Stomach smooth muscle (tissue), 2 donors: ENCODE data around the gene DDC.

Experiments used
- H3K27ac ChIP-seq: one replicate; pipeline ENCODE4 v1.7.0; 2013; ENCODE audit warnings: mild to moderate bottlenecking, low read length, inconsistent platforms
- H3K27me3 ChIP-seq, 2 donors: one replicate each; pipeline ENCODE4 v1.7.0; 2013; ENCODE audit warnings: low read length in 2 of 2; ENCODE audit not compliant: insufficient read depth in 2 of 2, control insufficient read depth in 1 of 2
- H3K36me3 ChIP-seq, 2 donors: one replicate each; pipeline ENCODE4 v1.7.0; 2013; ENCODE audit warnings: low read length in 2 of 2; ENCODE audit not compliant: control insufficient read depth in 2 of 2, insufficient read depth in 2 of 2
- H3K4me1 ChIP-seq: one replicate; pipeline ENCODE4 v1.7.0; 2013; ENCODE audit warnings: low read length; ENCODE audit not compliant: control insufficient read depth, insufficient read depth
- H3K4me3 ChIP-seq, 2 donors: one replicate each; pipeline ENCODE4 v1.7.0; 2013; ENCODE audit warnings: low read length in 2 of 2
- H3K9ac ChIP-seq, 2 donors: one replicate each; pipeline ENCODE4 v1.7.0; 2013; ENCODE audit warnings: low read length in 2 of 2, mild to moderate bottlenecking in 1 of 2
- H3K9me3 ChIP-seq, 2 donors: one replicate each; pipeline ENCODE4 v1.7.0; 2013; ENCODE audit warnings: low read length in 2 of 2; ENCODE audit not compliant: control insufficient read depth in 2 of 2
- donor health status: healthy.
- donor health status: Pancreatic carcinoma.

DDC gene

DNA sequence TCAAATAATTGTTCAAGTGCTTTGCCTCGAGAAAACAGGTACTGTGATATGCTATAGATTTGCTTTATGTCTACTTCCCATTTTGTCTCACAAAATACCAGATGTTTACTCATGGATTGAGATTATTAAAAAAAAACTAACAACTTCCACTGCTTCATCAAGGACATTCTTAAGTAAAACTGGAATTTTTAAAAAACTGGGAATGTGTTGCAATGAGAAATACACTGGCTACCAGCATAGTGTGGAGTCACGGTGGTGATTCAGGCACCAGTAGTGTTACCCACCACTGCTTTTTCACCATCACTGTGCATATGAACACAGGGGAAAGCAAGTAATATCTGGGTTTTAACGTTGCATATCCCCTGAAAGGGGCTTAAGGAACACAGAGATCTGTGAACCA, 136.3 kb downstream of the DDC start:
- no peaks in the 10 kb centered on the region for H3K27me3 ChIP-seq
- no peaks in the 10 kb centered on the region for H3K36me3 ChIP-seq
- no peak overlapping the region for H3K4me3 ChIP-seq
- no peaks in the 10 kb centered on the region for H3K4me1 ChIP-seq
- no peaks in the 10 kb centered on the region for H3K9me3 ChIP-seq
- H3K27ac ChIP-seq, result no peak overlapping the region
- H3K9ac ChIP-seq, result no peak overlapping the region

DNA sequence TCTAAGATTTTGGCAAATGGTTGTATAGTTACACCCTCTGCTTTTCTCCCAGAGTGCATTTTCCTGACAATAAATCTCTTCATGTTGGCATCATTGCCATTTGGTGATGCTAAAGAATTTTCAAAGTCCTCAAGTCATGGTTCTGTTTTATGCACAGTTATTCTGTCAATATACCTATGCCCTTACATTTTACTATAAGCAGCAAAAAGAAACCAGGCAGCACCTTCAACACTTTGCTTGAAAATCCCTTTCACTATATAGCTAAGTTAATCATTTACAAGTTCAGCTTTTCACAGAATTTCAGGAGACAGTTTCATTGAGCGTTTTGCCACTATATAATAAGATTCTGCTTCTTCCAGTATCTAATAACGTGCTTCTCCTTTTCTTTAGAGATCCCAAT, 137.7 kb downstream of the DDC start:
- Histone ChIP-seq H3K27me3 (no peaks in the 10 kb centered on the region), H3K27ac (no peak overlapping the region), H3K4me3 (no peak overlapping the region), H3K36me3 (no peaks in the 10 kb centered on the region), H3K9ac (no peak overlapping the region), H3K9me3 (no peaks in the 10 kb centered on the region), H3K4me1 (no peaks in the 10 kb centered on the region)

DNA sequence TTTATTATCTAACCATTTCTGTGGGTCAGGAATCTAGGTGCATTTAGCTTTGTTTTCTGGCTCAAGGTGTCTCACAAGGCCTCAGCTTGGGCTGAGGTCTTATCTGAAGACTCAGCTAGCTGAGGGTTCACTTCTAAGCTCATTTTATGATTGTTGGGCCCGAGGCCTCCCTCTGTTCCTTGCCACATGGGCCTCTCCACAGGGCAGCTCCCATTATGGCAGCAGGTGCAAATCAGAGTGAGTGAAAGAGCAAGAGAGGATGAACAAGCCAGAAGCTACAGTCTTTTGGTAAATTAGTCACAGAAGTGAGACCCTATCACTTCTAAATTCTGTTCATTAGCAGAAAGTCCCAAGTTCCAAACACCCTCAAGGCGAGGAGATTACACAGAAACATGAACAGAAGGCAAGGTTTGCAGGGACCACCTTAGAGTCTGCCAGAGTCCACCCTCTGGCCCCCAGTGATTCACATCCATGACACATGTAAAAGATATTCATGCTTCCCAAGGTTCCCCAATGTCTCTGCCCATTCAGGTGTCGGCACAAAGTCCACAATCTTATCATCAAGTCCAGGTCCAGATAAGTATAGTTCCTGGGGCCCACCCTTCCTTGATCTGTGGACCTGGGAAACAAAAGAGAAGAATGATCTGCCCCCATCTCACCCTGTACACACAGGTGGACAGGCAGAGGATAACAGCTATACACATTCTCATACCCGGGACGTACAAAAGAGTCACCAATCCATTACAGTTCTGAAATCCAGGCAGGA, 138.7 kb downstream of the DDC start:
- no peaks in the 10 kb centered on the region for H3K4me1 ChIP-seq
- H3K9ac ChIP-seq, result no peak overlapping the region
- no peak overlapping the region for H3K27ac ChIP-seq
- no peaks in the 10 kb centered on the region for H3K27me3 ChIP-seq
- H3K9me3 ChIP-seq, result no peaks in the 10 kb centered on the region
- H3K4me3 ChIP-seq, result no peak overlapping the region
- H3K36me3 ChIP-seq, result no peaks in the 10 kb centered on the region

DNA sequence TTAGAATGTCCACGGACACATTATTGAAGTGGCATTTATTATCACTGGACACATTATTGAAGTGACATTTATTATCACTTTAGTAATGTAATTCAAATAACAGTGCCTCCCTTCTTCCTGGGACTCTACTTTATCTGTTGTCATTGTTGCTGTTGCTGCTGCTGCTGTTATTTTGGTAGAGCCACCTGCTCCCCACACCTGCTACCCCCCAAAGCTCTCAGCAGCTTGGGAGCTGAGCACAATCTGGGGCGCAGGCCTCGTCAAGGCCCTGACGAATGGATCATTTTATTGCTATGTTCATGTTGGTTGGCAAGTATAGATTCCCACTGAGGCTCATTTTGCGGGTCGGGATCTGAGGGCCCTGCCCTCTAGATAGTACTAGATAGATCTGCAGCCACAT, 139.9 kb downstream of the DDC start:
- Histone ChIP-seq H3K4me1 (no peaks in the 10 kb centered on the region), H3K36me3 (no peaks in the 10 kb centered on the region), H3K9me3 (no peaks in the 10 kb centered on the region), H3K9ac (no peak overlapping the region), H3K4me3 (no peak overlapping the region), H3K27me3 (no peaks in the 10 kb centered on the region), H3K27ac (no peak overlapping the region)

DNA sequence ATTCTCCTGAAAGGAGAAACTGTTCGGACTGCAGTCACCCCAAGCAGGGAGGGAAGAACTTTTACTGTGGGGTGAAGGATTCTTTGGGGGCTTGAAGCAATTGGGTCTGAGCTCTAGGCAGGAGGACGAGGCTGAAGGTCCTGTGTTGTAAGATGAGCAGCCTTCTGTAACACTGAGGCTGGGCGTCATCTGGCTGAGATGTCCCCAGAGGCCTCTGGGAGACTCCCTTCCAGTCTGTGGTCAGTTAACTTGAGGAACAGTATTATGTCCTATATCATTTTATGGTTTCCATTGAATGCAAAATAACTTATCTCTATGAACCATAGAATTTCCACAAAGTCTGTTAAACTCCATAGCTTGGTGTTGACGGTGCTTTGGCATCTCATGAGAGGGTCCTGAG, 141.3 kb downstream of the DDC start:
- no peaks in the 10 kb centered on the region for H3K9me3 ChIP-seq
- H3K27ac ChIP-seq, result no peak overlapping the region
- H3K4me3 ChIP-seq, result no peak overlapping the region
- no peaks in the 10 kb centered on the region for H3K27me3 ChIP-seq
- no peaks in the 10 kb centered on the region for H3K4me1 ChIP-seq
- H3K36me3 ChIP-seq, result no peaks in the 10 kb centered on the region
- no peak overlapping the region for H3K9ac ChIP-seq

DNA sequence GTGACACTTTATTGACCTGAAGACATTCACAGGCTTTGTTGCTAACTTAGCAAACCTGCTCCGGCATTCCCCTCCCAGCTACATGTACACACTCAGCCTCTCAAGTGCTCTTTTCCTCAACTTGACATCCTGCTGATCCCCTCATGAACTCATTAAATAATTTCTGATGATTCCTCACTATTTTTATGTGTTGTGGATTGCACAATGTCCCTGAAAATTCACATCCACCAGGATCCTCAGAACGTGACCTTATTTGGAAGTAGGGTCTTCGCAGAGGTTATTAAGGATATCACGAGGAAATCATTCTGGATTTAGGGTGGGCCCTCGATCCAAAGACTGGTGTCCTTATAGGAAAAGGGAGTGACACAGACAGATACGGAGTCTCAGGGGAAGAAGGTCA, 142.3 kb downstream of the DDC start:
- Histone ChIP-seq H3K9ac (no peak overlapping the region), H3K4me3 (no peak overlapping the region), H3K36me3 (no peaks in the 10 kb centered on the region), H3K9me3 (no peaks in the 10 kb centered on the region), H3K27me3 (no peaks in the 10 kb centered on the region), H3K27ac (no peak overlapping the region), H3K4me1 (no peaks in the 10 kb centered on the region)

DNA sequence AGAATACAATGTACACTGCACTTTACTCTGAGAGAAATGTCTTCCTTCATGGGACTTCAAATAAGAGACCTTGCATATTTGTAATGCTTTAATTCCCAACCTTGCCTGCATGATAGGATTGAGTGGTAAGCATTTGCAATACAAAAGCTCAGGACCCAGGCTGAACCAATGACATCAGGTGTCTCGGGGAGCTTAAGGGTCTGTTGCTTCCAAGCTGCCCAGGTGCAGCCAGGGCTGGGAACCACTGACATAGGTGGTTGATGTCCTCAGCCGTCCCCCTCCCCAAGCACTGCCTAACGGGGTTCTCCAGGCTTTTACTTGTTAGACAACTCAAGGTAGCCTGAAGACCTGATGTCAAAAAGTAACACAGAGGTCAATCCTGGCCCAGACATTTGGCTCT, 144.2 kb downstream of the DDC start:
- no peaks in the 10 kb centered on the region for H3K36me3 ChIP-seq
- no peak overlapping the region for H3K27ac ChIP-seq
- no peak overlapping the region for H3K9ac ChIP-seq
- no peaks in the 10 kb centered on the region for H3K27me3 ChIP-seq
- no peaks in the 10 kb centered on the region for H3K9me3 ChIP-seq
- no peaks in the 10 kb centered on the region for H3K4me1 ChIP-seq
- H3K4me3 ChIP-seq, result no peak overlapping the region

DNA sequence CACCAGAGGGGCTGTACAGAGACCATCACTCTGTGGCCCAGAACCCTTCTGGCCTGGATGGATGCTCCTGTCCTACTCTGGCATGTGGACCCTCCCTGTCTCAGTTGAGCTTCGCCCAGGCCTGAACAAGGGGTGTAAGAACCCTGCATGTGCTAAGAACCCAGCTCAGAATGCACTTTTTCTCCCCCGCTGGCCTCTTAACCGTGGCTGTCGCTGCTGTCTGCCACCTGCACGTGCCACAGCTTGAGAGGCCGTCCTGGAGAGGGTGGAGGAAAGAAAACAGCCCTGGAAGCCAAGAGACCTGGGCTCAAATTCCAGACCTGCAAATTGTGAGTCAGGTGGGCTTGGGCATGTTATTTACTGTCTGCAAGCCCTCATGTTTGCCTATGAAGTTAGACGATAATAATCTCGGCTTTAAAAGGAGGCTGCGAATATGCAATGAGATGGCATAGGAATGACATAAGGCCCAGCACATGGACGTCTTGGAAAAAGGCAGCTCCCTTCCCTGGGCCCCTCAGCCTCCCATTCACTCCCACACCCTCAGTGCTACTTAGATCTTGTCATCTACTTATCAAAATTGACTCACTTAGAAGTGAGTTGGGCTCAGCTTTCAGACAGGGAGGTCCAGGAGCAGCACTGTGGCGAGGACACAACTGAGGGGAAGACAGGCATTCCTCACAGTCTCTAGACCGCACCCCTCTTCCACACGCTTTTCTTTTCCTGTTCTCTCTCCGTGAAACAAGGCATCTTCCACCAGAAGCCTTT, 146.5 kb downstream of the DDC start:
- Histone ChIP-seq H3K9ac (no peak overlapping the region), H3K4me1 (no peaks in the 10 kb centered on the region)

DNA sequence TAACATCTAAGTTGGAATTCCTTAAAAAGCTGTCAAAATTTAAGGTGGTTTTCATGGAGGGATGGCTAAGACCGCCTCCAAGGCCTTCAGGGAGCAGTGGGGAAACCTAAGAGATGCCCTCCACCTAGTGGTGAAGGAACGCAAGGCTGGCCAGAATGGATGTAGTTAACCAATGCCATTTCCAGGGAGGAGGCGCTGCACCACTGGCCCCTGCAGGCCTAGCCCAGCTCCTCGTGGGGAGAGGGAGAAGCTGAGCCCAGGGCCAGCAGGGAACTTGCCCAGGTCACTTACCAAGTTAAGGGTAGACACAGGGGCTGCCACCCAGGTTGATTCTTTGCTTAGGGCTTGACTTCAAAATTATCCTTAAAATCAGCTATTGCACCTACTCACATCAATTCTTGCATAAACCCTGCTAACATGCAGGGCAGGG, 147.1 kb downstream of the DDC start:
- no peak overlapping the region for H3K4me3 ChIP-seq
- no peaks in the 10 kb centered on the region for H3K9me3 ChIP-seq
- no peaks in the 10 kb centered on the region for H3K36me3 ChIP-seq
- H3K27ac ChIP-seq, result no peak overlapping the region
- H3K27me3 ChIP-seq, result no peaks in the 10 kb centered on the region
- H3K4me1 ChIP-seq, result no peaks in the 10 kb centered on the region
- H3K9ac ChIP-seq, result no peak overlapping the region

More for the DNA sequence above, 146.5 kb downstream of the DDC start:
- H3K36me3 ChIP-seq, result no peaks in the 10 kb centered on the region
- H3K9me3 ChIP-seq, result no peaks in the 10 kb centered on the region
- no peak overlapping the region for H3K4me3 ChIP-seq
- H3K27ac ChIP-seq, result no peak overlapping the region
- no peaks in the 10 kb centered on the region for H3K27me3 ChIP-seq

DNA sequence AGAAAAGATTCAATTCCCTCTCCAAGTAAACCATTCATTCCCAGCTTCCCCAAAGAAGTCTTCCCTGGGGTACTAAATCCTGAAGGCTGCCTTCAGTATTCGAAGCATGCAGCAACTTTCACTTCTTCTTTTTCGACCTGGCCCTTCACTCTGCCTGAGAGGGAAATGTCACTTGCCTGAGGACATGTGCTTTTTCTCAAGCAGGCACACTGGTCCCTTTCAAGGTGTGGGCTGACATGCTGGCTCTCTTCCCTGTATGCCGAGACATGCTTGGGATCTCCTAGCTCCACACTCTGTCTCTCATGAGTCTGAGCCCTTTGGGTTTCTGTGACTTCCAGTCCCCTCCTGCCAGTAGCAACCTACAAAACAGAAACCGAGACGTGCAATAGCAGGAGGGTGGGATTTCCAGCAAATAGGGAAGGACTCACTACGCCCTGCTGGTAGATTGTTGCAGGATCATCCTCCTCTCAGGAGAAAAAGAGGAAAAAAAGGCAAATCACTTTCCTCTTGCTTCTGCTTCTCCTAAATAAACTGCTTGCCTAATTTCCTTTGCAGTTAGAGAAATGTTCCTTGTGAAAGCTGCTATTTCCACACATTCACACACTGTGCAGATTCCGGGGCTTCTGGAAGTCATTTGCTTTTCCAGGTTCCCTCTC, 148.6 kb downstream of the DDC start:
- no peaks in the 10 kb centered on the region for H3K9me3 ChIP-seq
- no peaks in the 10 kb centered on the region for H3K27me3 ChIP-seq
- no peak overlapping the region for H3K4me3 ChIP-seq
- no peaks in the 10 kb centered on the region for H3K36me3 ChIP-seq
- H3K27ac ChIP-seq, result no peak overlapping the region
- no peak overlapping the region for H3K9ac ChIP-seq
- no peaks in the 10 kb centered on the region for H3K4me1 ChIP-seq
